GM23248 (cell line): ENCODE data around the gene MYOM1.

Source experiments
- EZH2 ChIP-seq: fragments of 200-600 bp; sonication (generic); IDR thresholded peaks from 2 replicates; pipeline ENCODE4 v1.6.1; 2018; ENCODE audit warnings: antibody characterized with exemption, mild to moderate bottlenecking; ENCODE audit not compliant: insufficient read depth, poor library complexity, severe bottlenecking
- EZH2phosphoT487 ChIP-seq: fragments of 200-600 bp; sonication (generic); IDR thresholded peaks from 2 replicates; pipeline ENCODE4 v1.6.1; 2018; ENCODE audit warnings: antibody characterized with exemption, moderate library complexity, mild to moderate bottlenecking, low read depth; ENCODE audit not compliant: insufficient read depth

DNA sequence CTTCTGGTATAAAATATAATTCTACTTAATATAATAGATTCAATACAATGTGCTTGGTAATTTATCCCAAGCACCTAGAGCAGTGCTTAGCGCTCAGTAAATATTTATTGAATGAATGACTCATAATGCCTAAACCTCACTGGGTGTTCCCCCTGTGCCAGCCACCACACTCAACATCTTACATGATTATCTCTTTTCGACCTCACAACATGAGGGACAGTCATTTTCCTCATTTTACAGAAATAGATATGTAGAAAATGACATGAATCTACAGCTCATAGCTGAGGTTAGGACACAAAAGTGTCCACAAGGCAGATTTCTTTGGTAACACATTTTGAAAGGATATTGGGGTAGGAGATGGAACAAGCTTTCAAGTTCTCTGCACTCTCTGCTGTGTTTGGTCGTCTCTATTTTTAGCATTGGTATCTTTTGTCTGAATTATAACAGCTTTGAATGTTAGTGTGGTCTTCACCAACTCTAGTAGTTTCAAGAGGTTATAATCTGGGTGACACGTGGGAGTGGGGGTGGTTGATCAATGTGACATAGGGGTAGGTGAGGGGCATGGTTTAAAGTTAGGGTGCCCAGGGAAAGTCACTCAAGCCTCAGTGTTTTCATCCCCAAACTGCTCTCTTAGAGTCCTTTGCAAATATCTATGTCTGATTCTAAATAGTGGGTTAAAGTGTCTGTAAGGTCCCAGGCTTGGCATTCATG is 9.8 kb downstream of the MYOM1 start:
- TF ChIP-seq EZH2 = no peak
- TF ChIP-seq EZH2phosphoT487 = no peak
